Epithelial cell of esophagus (primary cell): Measurements from ENCODE around the gene OXTR.
A peak's percentile ranks its signal among the peaks of the same experiment; 100 is the strongest.

Experiments
- DNase-seq: peaks from one replicate; pipeline ENCODE4 v3.0.0; 2010; ENCODE audit warnings: low read depth
- H3K4me3 ChIP-seq: 2 replicates; pipeline ENCODE4 v1.5.1; 2011; ENCODE audit warnings: mild to moderate bottlenecking, low read length, control low read depth
- TF ChIP-seq, protein P1 (sequence below): IDR thresholded peaks from 2 replicates; pipeline ENCODE4 v1.5.1; 2011; ENCODE audit warnings: low read depth, mild to moderate bottlenecking, low read length, control low read depth, inconsistent platforms; ENCODE audit not compliant: insufficient read depth; ENCODE audit errors: missing control alignments

The OXTR gene

GRCh38 chr3:8737823-8738222 is 31.6 kb downstream of the OXTR start:
- no peak overlapping the region for H3K4me3 ChIP-seq
- DNase-seq, result peak; percentile 35
- TF ChIP-seq, protein P1, sequence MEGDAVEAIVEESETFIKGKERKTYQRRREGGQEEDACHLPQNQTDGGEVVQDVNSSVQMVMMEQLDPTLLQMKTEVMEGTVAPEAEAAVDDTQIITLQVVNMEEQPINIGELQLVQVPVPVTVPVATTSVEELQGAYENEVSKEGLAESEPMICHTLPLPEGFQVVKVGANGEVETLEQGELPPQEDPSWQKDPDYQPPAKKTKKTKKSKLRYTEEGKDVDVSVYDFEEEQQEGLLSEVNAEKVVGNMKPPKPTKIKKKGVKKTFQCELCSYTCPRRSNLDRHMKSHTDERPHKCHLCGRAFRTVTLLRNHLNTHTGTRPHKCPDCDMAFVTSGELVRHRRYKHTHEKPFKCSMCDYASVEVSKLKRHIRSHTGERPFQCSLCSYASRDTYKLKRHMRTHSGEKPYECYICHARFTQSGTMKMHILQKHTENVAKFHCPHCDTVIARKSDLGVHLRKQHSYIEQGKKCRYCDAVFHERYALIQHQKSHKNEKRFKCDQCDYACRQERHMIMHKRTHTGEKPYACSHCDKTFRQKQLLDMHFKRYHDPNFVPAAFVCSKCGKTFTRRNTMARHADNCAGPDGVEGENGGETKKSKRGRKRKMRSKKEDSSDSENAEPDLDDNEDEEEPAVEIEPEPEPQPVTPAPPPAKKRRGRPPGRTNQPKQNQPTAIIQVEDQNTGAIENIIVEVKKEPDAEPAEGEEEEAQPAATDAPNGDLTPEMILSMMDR, result no peak

DNA sequence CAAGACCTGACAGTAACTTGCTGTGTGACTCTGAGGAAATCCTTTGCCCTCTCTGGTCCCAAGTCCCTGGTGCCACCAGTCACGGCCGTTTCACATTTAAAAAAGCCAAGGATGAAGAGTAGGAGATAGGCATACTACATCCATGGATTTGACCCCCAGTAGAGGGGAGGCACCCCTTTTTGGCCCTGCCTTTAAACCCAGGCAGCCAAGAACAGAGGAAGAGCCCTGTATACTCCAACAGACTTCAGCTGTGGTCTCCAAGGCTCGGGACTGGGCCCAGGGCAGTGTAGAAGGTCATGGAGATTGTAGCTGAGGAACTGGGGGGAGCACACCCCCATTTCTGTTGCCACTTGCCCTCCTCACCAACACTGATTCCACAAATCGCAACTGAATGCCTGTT is 32.1 kb downstream of the OXTR start:
- no peak for DNase-seq
- TF ChIP-seq, protein P1, result no peak

DNA sequence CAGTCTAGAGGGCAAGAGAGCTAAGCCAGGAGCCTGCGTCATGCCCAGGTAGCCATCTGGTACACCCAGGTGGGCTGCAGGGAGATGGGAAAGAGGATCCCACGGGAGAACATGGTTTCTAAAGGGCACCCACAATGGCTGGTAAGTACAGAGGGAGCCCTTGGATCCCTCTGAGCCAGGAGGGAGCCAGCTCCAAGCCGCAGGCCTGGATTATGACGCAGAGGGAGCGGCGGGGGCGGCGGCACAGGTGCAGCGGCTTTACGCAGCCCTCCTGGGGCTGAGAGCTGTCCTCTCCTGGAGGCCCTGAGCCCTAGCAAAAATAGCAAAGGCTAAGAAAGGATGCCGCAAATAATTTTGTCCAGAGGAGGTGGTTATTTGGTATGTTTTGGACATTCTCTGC is 33.0 kb downstream of the OXTR start:
- H3K4me3 ChIP-seq, result no peak overlapping the region
- TF ChIP-seq, protein P1, result no peak
- DNase-seq, result no peak

More for the DNA sequence above, 32.1 kb downstream of the OXTR start:
- H3K4me3 ChIP-seq, result no peak overlapping the region

- DNase-seq, result no peak
- no peak overlapping the region for H3K4me3 ChIP-seq
- TF ChIP-seq, protein P1, result no peak
Observed at GRCh38 chr3:8734908-8735307, 34.5 kb downstream of the OXTR start.

DNA sequence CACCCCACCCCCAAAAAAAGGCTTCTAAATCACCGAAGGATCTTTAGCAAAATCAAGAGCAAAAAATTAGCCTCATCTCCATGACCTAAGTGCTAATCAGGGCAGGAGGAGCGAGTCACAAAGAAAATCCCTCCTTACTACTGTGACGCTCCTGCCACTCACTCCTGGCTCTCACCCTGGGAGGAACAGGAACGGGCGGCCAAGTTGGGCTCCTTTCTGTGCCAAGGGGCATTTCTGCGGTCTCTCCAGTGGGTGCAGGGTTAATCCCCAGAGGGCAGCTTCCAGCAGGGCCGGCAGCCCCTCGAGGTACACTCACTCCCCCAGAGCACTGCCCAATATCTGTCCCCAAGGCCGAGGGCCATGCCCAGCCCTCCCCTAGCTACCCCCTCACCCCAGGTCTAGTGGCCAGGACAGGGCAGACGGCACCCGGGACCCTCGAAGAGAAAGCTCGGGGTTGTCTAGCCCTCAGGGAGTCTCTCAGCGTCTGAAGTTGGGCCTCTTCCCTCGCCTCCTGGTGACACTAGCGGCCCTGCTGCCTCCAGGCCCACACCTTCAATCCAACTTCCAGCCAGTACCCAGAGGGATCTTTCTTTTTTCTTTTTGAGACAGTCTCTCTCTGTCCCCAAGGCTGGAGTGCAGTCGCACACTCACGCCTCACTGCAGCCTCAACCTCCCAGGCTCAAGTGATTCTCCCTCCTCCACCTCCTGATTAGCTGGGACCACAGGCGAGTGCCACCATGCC is 35.1 kb downstream of the OXTR start:
- no peak overlapping the region for H3K4me3 ChIP-seq
- TF ChIP-seq, protein P1, result no peak
- DNase-seq, result no peak

DNA sequence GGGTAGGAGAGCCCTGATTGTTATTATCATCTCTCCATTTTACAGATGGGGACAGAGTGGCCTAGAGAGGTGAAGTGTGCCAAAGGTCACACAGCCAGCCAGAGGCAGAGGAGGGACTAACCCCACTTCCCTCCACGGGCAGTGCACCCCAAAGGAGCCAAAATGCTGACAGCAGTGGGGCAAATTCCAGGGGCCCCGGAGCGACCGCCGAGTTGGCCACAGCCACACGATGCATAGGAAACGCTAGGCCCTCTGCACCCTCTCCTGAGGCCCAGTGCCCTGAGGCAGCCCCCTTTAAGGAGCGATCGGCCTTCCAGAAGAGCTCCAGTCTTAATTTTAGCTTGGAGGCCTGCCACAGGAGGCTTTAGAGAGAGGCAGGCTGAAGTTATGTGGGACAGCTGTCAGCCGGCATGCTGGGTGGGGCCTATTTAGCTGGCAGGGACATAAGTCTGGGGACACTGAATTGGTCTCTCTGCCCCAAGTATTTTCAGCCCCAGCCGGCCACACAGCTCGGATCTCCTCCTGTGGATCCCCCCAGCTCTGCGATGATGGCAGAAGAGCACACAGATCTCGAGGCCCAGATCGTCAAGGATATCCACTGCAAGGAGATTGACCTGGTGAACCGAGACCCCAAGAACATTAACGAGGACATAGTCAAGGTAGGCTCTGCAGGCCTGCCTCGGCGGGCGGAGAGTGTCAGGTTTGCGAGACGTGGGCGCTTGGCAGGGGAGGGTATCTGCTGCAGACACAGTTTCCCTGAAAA is 35.9 kb downstream of the OXTR start, which contains the start of gene CAV3:
CAV3 (plus strand) TSS at position 471 of the 763 bp plus-strand sequence; CDS start at position 546, 75 bp downstream.
- DNase-seq, result no peak
- H3K4me3 ChIP-seq, result no peak within 1 kb of the TSS
- TF ChIP-seq, protein P1, result no peak
